ENCODE results near the gene NAE1. TPM values are rescaled to one million over a fixed set of nuclear protein-coding genes. Genes with fewer than 3 reads are reported as not detected.
"Not testable (repeated sequence)": the region's sequence is repeated elsewhere in the genome, so short reads cannot be mapped to it uniquely, and the experiment has no call there.

Gene NAE1
- total RNA-seq, 1 donor from 2014 or later, result 31.4 TPM

- intact Hi-C loops (cut with DNase I), result loop anchor here (5.0 kb wide), 1 partner anchor 35 kb away; no protein-coding TSS in a partner anchor
- DNase-seq (no peak), ATAC-seq (ENCODE audit: poor library complexity) (no peak)
Measured at GRCh38 chr16:66832661-66833305, 2.0 kb upstream of the NAE1 start.

GRCh38 chr16:66832190-66832589 is 1.4 kb upstream of the NAE1 start:
- DNase-seq (no peak), ATAC-seq (ENCODE audit: poor library complexity) (no peak)
- intact Hi-C loops (cut with DNase I), result loop anchor here (5.0 kb wide), 1 partner anchor 35 kb away; no protein-coding TSS in a partner anchor

- intact Hi-C loops (cut with DNase I), result no loop called here
- ATAC-seq (ENCODE audit: poor library complexity) (no peak), DNase-seq (no peak)
Measured at GRCh38 chr16:66824006-66824405, 6.8 kb downstream of the NAE1 start.

- intact Hi-C loops (cut with DNase I), result no loop called here
- ATAC-seq (ENCODE audit: poor library complexity) (no peak), DNase-seq (no peak)
Measured at GRCh38 chr16:66814734-66815133, 16.0 kb downstream of the NAE1 start.

GRCh38 chr16:66811043-66811442 is 19.7 kb downstream of the NAE1 start:
- intact Hi-C loops (cut with DNase I), result no loop called here
- DNase-seq (no peak), ATAC-seq (ENCODE audit: poor library complexity) (no peak)

- intact Hi-C loops (cut with DNase I), result no loop called here
- DNase-seq (no peak), ATAC-seq (ENCODE audit: poor library complexity) (no peak)
Measured at GRCh38 chr16:66810391-66810790, 20.4 kb downstream of the NAE1 start.

- DNase-seq, result no peak
- ATAC-seq (ENCODE audit: poor library complexity), result no peak
- intact Hi-C loops (cut with DNase I), result no loop called here
Measured at GRCh38 chr16:66809765-66810164, 21.0 kb downstream of the NAE1 start.

GRCh38 chr16:66802159-66802558 is 28.6 kb downstream of the NAE1 start:
- no peak for DNase-seq
- ATAC-seq (ENCODE audit: poor library complexity), result no peak
- intact Hi-C loops (cut with DNase I), result no loop called here

GRCh38 chr16:66801320-66802105 is 29.3 kb downstream of the NAE1 start, which contains the start of gene TERB1:
Gene TERB1, minus strand, starts transcription at chr16:66801584. Its CDS starts 4,786 bp downstream, at chr16:66796798.
- ATAC-seq (ENCODE audit: poor library complexity) (no peak), DNase-seq (no peak)
- intact Hi-C loops (cut with DNase I), result no loop called here

GRCh38 chr16:66800856-66801255 is 29.9 kb downstream of the NAE1 start:
- DNase-seq (no peak), ATAC-seq (ENCODE audit: poor library complexity) (no peak)
- intact Hi-C loops (cut with DNase I), result no loop called here

GRCh38 chr16:66798161-66798560 is 32.6 kb downstream of the NAE1 start:
- DNase-seq, result no peak
- intact Hi-C loops (cut with DNase I), result no loop called here

GRCh38 chr16:66793984-66794383 is 36.8 kb downstream of the NAE1 start:
- intact Hi-C loops (cut with DNase I); ATAC-seq (ENCODE audit: poor library complexity); DNase-seq: not testable (repeated sequence)

More at GRCh38 chr16:66798161-66798560, 32.6 kb downstream of the NAE1 start:
- ATAC-seq (ENCODE audit: poor library complexity), result no peak

- ATAC-seq (ENCODE audit: poor library complexity), result no peak
- DNase-seq, result no peak
- intact Hi-C loops (cut with DNase I), result no loop called here
Measured at GRCh38 chr16:66790130-66790733, 40.5 kb downstream of the NAE1 start.

- intact Hi-C loops (cut with DNase I), result no loop called here
- ATAC-seq (ENCODE audit: poor library complexity) (no peak), DNase-seq (no peak)
Measured at GRCh38 chr16:66787427-66787826, 43.3 kb downstream of the NAE1 start.

GRCh38 chr16:66786551-66786950 is 44.2 kb downstream of the NAE1 start:
- intact Hi-C loops (cut with DNase I), result no loop called here
- no peak for DNase-seq
- no peak for ATAC-seq (ENCODE audit: poor library complexity)

GRCh38 chr16:66776457-66776856 is 54.3 kb downstream of the NAE1 start:
- no peak for DNase-seq
- intact Hi-C loops (cut with DNase I), result no loop called here
- no peak for ATAC-seq (ENCODE audit: poor library complexity)

- intact Hi-C loops (cut with DNase I), result no loop called here
- no peak for ATAC-seq (ENCODE audit: poor library complexity)
- no peak for DNase-seq
Measured at GRCh38 chr16:66774981-66775380, 55.8 kb downstream of the NAE1 start.

- ATAC-seq (ENCODE audit: poor library complexity), result no peak
- DNase-seq, result no peak
- intact Hi-C loops (cut with DNase I), result no loop called here
Measured at GRCh38 chr16:66758086-66758485, 72.7 kb downstream of the NAE1 start.

- intact Hi-C loops (cut with DNase I), result no loop called here
- no peak for ATAC-seq (ENCODE audit: poor library complexity)
- DNase-seq, result no peak
Measured at GRCh38 chr16:66754819-66755218, 76.0 kb downstream of the NAE1 start.

- intact Hi-C loops (cut with DNase I), result no loop called here
- ATAC-seq (ENCODE audit: poor library complexity) (no peak), DNase-seq (no peak)
Measured at GRCh38 chr16:66754211-66754610, 76.6 kb downstream of the NAE1 start.

Measured in Right ventricle myocardium superior (tissue), 1 donor.